HG02588 (cell line): ENCODE data around the gene NPNT.
A peak's percentile ranks its signal among the peaks of the same experiment; 100 is the strongest.
"Not testable (repeated sequence)": the region's sequence is repeated elsewhere in the genome, so short reads cannot be mapped to it uniquely, and the experiment has no call there.

Source experiments
- ATAC-seq: cut with Tn5 transposase; IDR thresholded peaks from one replicate; pipeline ENCODE4 v1.9.1; 2021; ENCODE audit warnings: mild to moderate bottlenecking, moderate library complexity; ENCODE audit not compliant: unreplicated experiment

The NPNT gene

GRCh38 chr4:105894660-105895582, at the start of gene NPNT:
Gene NPNT, plus strand, starts transcription at chr4:105895471. Its CDS starts 182 bp downstream, at chr4:105895653.
- ATAC-seq: peak; percentile 28

- ATAC-seq: no peak
Measured at GRCh38 chr4:105845559-105845958, 49.7 kb upstream of the NPNT start.

GRCh38 chr4:105848359-105848758, 46.9 kb upstream of the NPNT start:
- not testable (repeated sequence) for ATAC-seq

- ATAC-seq: no peak
Measured at GRCh38 chr4:105851196-105851595, 44.1 kb upstream of the NPNT start.

- not testable (repeated sequence) for ATAC-seq
Measured at GRCh38 chr4:105852230-105852629, 43.0 kb upstream of the NPNT start.

- ATAC-seq: no peak
Measured at GRCh38 chr4:105858466-105859040, 36.7 kb upstream of the NPNT start.

- no peak for ATAC-seq
Measured at GRCh38 chr4:105859233-105859632, 36.0 kb upstream of the NPNT start.

GRCh38 chr4:105870963-105871362, 24.3 kb upstream of the NPNT start:
- ATAC-seq: no peak

DNA sequence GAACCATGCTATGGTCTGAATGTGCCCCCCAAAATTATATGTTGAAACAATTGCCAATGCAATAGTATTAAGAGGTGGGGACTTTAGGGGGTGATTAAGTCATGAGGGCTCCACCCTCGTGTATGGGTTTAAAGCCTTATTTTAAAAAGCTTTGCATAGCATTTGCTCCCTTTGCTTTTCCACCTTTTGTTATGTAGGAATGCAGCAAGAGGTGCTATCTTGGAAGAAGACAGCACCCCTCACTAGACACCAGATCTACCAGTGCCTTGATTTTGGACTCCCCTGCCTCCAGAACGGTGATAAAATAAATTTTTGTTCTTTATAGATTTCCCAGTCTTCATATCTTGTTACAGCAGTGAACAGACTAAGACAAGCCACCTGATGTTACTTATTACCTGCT, 23.3 kb upstream of the NPNT start:
- ATAC-seq: no peak

DNA sequence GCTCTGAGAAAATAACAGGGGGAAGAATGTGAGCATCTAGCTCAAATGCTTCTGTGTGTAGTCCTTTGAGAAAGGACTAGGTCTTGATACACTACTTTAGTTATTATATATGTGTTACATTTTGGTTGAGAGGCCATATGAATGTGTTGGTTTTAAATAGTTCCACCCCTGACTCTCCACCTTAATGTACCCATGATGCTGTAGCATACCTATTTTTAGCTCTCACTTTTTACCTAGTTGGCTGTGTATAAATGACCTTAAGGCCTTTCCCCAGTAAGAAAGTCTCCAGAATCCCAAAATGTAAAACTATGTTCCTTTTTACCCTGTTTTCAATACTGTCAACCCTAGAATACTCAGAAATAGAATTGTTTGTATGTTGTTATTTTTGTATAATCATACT, 20.0 kb upstream of the NPNT start:
- no peak for ATAC-seq

DNA sequence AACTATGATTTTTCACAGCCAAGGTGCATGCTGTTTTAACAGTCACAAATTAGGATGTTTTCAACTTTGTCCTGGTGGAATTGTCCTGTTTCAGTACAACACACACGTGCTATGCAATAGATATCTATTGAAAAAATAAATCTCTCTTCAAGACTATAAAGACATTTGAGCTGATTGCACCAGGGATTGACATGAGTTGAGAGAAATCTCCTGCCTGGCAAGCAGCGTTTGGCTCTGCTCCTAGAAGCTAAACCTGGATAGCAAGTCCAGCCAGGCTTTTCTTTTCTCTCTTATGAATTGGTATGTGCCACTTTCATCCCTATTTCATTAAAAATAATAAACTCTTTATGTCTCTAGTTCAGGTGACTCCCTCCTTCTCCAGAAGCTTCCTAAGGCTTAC, 16.6 kb upstream of the NPNT start:
- no peak for ATAC-seq

DNA sequence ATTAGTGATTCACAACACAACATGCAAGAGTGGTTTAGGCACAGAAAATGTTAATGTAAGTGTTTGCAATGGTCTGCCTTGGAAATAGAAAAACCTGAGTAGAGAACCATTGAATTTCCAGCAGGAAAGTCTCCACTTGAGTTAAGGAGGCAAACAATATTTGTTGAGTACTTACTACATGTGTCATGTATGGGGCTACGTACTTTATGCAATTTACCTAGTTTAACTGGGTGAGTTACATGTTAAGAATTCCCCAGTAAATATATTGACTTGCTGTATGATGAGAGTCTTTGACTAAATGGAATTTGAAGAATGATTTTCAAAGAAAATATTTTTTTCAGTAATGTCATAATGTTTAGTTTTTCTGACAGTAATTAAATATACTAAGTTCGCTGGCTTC, 7.8 kb upstream of the NPNT start:
- no peak for ATAC-seq

DNA sequence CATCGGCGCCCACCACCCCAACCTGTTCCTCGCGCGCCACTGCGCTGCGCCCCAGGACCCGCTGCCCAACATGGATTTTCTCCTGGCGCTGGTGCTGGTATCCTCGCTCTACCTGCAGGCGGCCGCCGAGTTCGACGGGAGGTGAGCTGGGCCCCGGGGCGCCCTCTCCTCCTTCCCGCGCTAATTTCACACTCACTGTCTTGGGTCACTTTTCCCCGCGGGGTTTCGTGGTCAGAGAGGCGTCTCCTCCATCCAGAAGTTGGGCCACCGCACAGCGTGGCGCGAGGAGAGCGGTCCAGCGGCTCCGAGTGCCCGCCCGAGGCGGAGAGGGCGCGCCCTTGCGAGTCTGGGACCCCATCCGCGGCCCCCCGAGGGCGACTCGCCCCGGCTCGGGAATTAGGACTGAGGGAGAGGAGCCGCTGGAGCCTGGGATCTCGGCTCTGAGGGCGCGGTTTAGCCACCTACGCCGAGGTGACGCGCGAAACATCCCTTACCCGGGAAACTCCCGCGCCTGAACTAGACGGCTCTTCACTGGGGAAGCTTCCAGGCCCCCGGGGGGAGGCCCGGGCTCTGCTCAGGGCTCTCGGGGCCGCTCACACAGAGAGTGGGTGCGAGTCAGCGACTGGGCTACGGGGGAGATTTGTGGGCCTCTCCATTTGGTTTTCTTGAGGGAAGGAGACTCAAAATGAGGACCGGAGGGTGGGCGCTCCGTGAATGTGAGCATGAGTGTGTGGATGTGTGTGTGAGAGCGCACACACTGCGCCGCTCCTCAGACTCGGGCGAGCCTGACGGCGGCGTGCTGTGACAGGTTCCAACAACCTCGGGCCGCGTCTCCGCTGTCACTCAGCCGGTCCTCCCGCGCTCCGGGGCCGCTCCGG, 551 bp downstream of the NPNT start:
- peak; percentile 48 for ATAC-seq

- ATAC-seq: no peak
Measured at GRCh38 chr4:105896461-105896942, 1.2 kb downstream of the NPNT start.

DNA sequence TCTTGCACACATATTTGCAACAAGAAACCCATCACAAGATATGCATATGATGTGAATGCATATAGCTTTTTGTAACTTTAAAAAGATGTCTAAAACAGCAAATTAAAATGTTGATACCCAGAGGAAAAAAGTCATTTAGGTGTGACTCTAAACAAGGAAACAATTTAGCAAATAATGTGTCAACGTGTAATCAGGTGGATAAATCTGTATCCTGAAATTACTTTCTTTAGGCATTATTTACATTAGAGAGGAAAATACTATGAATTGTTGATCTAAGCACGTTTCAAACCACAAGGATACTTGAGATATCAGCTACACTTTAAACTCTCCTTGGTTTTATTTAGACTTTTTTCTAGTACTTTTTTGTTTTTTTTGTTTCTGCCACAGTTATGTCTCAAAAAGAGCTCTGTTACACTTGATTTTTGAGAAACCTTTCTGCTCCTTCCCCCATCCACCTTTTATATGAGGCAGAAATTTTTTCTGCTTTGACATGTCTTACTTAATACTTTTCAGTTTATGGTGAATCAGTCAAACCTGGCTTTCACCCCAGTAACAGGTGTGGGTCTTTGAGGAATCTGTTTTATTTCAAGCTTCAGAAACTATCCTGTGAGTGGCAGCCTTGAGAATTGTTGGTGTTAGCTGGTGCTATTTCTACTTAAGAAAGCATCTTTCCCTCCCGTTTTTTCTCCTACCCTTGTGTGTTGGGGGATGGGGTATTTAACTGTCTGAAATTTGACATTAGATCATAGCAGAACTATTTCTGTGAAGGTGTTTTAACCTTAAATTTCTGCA, 1.9 kb downstream of the NPNT start:
- ATAC-seq: no peak

- no peak for ATAC-seq
Measured at GRCh38 chr4:105900541-105900940, 5.3 kb downstream of the NPNT start.

DNA sequence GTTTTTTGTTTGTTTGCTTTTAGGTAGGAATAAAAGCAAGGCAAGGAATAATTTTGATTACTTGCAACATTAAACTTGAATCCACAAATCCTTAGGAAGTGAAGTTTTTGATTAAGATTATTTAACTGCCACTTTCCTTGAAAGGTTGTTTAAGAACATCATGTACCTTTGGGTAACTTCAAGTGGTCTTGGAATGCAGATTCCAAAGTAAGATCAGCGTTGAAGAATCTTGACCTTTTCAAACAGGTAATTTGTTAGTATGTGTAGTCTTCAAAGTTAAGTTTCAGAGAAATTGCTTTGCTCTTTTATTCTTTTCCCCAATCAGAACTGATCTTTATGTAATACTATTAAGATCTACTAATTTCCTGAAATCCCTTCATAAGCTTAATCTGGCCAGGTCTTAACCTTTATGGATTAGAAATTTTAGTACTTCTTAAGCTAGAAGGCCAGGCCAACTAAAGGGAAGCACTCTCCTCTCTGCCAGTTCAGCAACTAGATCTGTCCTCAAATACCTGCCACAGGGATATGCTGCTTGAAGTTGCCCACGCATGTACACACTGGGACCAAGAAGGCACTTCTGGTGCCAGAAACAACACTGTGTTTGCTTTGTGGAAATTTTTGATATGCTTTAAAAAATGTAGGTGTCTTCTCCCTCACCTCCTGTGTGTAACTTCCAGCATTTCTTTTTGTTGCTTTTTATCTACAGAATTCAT, 7.4 kb downstream of the NPNT start:
- no peak for ATAC-seq

DNA sequence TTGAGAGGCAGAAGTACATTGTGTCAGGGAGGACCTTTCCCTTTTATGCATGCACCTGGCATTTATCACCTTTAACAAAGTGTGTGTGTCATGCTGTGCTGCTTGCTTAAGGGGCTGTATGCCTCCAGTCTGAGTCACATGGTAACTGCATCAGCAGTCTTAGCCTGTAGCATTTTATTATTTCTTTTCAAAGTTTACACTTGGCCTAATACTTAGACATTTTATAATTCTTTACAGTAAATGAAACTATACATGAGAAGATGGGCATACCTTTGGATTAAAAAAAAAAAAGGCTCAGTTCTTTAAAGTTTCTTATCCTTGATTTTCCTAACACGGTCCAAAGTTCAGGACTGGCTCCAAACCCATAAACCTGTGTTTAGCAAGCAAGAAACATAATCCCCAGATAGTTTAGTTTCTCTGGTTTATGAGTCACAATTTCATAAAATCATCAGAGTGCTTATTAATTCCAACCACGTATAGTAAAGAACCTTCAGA, 14.6 kb downstream of the NPNT start:
- ATAC-seq: no peak

DNA sequence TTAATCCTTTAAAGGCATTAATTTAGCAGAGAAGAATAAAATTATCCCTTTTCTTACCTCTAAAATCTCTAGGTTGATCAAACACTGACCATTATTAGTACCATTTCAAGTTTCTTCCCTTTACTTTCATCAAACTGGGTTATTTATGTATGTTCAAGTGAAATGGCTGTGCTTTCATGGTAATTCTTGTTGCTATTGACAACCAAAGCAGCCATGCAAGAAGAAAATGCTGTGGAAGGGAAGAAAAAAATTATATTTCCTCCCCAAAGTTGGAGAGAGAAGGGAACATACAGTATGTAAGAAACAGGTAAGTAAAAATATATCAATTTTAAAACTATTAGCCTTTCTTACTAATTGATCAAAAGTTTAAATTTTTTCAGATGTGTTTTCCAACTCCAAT, 16.2 kb downstream of the NPNT start:
- ATAC-seq: no peak

DNA sequence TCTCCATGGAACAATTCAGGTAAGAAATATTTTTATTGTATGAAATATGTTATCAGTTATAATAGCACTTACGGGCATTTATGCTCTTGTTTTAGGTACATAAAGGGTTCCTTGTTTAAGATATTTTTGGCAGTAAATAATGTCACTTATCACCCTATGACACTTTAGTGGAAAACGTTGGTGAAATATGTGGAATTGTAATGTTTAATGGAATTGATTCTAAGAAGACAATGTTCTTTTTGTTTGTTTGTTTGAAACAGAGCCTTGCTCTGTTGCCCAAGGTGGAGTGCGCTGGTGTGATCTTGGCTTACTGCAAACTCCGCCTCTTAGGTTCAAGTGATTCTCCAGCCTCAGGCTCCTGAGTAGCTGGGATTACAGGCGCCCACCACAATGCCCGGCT, 17.4 kb downstream of the NPNT start:
- ATAC-seq: no peak
